Middle frontal gyrus (tissue), 1 donor: Measurements from ENCODE around the gene CES2.

Experiments used
- DNase-seq: peaks from one replicate; pipeline ENCODE4 v3.0.0-alpha.2; 2015; ENCODE audit warnings: low spot score; ENCODE audit errors: extremely low spot score

CES2 gene

GRCh38 chr16:66918803-66919568 lies 16.3 kb upstream of the CES2 start, which contains the start of gene CDH16:
Gene CDH16, minus strand, starts transcription at chr16:66918885. Its CDS starts 820 bp downstream, at chr16:66918065.
- no peak for DNase-seq

- DNase-seq = no peak
Measured at GRCh38 chr16:66919569-66920298, 15.6 kb upstream of the CES2 start.

- DNase-seq = no peak
Measured at GRCh38 chr16:66920299-66920590, 15.1 kb upstream of the CES2 start.

GRCh38 chr16:66920924-66921680 lies 14.2 kb upstream of the CES2 start:
- no peak for DNase-seq

- DNase-seq = no peak
Measured at GRCh38 chr16:66921729-66922450, 13.4 kb upstream of the CES2 start.

- DNase-seq = no peak
Measured at GRCh38 chr16:66923247-66923731, 12.0 kb upstream of the CES2 start.

DNA sequence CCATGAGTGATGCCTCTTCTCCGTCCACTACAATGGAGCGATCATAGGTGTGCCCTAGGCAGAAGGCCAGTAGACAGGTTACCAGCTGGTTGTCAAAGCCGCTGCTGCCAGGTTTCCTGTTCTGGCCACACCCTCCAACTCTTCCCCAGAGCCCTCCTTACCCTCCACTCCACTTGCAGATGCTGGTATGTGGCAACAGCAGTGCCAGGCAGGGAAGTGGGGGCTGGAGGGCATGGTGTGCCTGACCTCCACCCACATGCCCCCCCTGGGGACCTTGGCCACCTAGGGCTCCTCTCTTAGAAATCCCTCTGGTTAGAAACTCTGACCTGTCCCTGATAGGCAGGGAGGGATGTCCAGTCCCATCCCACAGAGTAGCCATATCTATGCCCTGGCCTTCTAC lies 11.4 kb upstream of the CES2 start:
- DNase-seq = no peak

DNA sequence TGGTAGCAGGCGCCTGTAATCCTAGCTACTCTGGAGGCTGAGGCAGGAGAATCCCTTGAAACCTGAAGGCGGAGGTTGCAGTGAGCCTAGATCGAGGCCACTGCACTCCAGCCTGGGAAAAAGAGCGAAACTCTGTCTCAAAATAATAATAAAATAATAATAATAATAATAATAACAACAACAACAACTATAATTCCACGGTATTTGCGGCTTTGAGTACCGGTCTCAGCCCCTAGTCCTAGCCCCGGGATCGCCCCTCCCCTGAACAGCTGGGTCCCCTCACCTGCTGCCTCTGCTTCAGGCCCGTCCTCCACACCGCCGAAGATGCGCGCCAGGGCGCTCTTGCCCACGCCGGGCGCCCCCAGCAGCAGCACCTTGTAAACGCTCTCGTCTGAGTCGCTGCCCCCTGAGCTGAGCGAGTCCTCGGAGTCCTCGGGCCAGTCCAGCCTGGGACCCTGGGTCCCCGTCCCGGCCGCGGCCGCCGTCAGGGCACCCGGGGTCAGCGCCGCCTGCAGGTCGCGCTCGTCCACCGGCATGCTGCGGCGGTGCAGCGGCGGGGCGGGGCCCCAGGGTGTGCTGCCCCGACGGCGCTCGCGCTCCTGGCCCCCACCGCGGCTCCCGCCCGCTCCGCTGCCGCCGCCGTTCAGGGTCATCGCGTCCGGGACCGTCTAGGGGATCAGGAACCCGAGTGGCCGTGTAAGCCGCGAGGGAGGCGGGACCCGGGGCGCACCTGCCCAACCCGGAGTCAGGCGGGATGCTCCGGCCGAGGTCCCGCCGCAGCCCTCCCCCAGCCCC lies 10.6 kb upstream of the CES2 start:
- no peak for DNase-seq

DNA sequence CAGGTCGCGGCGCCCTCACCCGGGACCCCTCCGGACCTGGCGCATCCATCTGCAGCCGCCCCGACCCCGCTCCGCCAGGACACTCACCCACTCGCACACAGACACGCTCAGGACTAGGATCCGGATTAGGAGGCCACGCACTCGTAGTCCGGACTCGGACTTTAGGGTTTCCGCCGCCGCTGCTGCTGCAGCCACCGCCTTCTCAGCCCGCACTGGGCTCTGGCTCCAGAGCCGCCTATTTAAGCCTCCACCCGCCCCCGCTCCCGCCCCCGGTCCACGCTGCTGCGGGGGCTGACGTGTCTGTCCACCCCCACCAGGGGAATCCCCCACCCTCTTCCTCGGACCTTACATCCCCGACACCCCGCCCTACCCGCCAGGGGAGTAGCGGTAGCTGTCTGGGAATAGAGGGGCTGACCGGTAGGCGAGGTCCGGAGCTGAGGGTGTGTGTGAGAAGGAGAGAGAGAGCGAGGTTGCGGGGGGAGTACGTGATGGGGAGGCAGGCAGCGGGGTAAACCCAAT lies 9.9 kb upstream of the CES2 start, which contains the start of gene RRAD:
Gene RRAD (minus strand): TSS at position 214 of the 519 bp plus-strand sequence. CDS start 356 bp downstream, outside the sequence.
- no peak for DNase-seq

GRCh38 chr16:66926171-66926947 lies 9.0 kb upstream of the CES2 start:
- no peak for DNase-seq

DNA sequence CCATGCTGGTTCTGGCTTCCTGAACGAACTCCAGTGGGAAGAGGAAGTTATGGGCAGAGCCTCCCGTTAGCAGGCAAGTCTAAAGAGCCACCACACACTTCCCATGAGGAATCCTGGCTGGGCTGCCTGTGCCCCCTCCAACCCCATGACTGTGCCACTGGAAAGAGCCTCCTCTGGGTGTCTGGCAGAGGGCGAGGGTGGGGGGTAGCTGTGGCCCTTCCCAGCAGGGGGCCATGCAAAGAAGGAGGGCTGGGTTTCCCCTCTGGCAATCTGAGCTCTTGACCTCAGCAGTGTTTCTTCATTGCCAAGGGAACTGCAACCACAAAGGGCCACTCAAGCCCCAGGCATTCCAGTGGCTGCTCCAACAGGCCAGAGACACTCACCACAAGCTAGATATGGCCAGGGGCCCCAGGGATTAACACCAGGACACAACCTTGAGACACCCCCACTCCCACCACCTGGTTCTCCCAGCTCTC lies 8.3 kb upstream of the CES2 start:
- no peak for DNase-seq

- no peak for DNase-seq
Measured at GRCh38 chr16:66927918-66928649, 7.2 kb upstream of the CES2 start.

DNA sequence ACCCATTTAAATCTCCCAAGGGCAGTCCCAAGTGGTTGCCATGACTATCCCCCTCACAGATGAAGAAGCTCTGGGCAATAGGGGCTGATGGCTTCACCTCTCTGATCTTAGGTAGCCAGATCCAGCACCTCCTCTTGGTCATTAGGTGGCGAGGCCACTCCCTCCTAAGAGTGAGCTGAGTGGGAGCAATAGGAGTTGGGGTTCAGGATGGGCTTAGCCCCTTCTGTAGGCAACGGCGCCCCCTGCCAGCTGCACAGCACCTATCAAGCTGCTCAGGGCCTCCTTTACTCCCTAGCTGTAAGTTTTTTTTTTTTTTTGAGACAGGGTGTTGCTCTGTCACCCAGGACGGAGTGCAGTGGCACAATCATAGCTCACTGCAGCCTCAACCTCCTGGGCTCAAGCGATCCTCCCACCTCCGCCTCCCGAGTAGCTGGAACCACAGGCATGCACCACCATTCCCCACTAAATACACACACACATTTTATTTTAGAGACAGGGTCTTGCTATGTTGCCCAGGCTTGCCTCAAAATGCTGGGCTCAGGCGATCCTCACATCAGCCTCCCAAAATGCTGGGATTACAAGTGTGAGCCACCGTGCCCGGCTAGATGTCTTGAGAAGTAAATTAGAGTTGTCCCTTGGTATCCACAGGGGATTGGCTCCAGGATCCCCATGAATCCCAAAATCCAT lies 6.5 kb upstream of the CES2 start:
- DNase-seq = no peak

DNA sequence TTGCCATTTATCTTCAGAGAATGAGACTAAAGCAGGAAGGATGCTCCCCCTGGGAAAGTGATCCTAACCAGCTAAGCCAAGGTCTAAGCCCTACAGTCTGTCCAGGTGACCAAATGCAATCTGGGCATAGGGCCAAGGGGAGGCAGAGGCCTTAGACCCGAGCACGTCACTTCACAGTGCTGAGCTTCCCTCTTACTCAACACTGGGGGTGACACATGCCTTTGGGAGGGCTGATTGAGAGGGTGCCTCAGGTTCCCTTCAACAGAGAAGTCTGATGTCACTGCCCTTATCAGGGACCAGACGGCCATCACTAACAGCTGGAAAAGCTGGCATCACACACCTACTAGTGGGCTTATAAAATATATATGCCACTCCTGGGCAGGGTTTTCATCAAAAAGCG lies 5.1 kb upstream of the CES2 start:
- DNase-seq = no peak

DNA sequence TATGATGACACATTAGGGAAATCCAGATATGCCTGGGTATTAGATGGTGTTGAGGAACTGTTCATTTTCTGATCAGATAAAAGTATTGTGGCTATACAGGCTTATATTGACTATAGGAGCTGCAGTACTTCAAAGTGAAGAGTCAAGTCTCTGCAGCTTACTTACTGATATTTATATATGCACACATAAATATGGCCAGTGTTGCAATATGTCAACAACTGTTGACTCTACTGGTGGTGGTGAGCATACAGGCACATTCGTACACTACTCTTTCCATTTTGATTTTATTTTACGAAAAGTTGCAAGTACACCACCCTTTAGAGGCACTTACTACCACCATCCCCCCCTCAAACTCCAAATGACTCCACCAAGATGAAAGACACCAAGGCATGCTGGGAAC lies 3.7 kb upstream of the CES2 start:
- DNase-seq = no peak

DNA sequence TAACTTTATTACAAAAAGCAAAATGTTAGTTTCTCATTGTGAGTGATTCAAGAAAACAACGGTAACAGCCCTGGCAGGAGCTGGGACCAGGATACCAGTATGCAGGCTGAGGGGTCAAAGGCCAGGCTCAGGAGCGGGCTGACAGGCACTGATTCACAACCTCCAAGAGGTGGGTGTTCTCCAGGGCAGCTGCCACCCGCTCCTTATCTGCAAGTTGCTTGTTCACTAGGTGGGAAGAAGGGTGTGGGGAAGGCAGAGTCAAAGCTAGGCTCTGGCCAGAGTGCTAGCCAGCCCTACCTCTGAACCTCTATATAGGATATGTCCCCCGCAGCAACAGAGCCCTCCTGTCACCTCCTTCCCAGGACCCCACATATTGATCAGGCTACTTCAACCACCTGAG lies 3.2 kb upstream of the CES2 start:
- DNase-seq = no peak

DNA sequence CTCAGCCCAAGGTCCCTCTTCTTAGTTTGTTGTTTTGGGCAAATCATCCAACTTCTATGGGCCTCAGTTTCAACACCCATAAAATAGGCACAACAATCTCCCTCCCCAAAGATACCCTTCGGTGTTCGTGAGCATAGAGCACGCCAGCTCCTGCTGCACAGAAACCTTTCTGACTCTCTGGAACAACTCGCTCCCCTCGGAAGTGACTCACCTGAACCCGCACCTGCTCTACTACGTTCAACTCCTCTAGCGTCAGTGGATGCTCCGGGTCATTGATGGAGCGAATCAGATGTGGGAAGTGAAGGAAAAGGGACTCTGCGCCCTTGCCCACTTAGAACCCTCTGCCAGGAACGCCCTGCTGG lies 1.6 kb upstream of the CES2 start:
- DNase-seq = no peak
